ENCODE data around the gene ANKRD55.
A peak's percentile ranks its signal among the peaks of the same experiment; 100 is the strongest.

ANKRD55 gene

GRCh38 chr5:56076486-56076885 is 156.6 kb downstream of the ANKRD55 start:
- H3K4me3 ChIP-seq (ENCODE audit: low read depth in 1 of 2, low read length in 2 of 2) = no peak overlapping the region
- no peak overlapping the region for H3K27ac ChIP-seq (ENCODE audit: low read depth, low read length)
- H3K9me3 ChIP-seq (ENCODE audit: control insufficient read depth in 1 of 2, low read length in 2 of 2) = no peaks in the 10 kb centered on the region
- no peak overlapping the region for H3K9ac ChIP-seq (ENCODE audit: low read depth in 1 of 2, low read length in 2 of 2)
- no peaks in the 10 kb centered on the region for H3K36me3 ChIP-seq (ENCODE audit: control insufficient read depth in 1 of 2, insufficient read depth in 2 of 2, low read length in 2 of 2)
- no peaks in the 10 kb centered on the region for H3K27me3 ChIP-seq (ENCODE audit: control insufficient read depth in 1 of 2, insufficient read depth in 2 of 2, low read length in 2 of 2)
- peaks cover 2 to 11% of the 10 kb centered on the region in 2 donors for H3K4me1 ChIP-seq (ENCODE audit: control insufficient read depth in 1 of 2, insufficient read depth in 2 of 2, low read length in 2 of 2)

- Histone ChIP-seq H3K4me3 (ENCODE audit: low read depth in 1 of 2, low read length in 2 of 2) (no peak overlapping the region), H3K9me3 (ENCODE audit: control insufficient read depth in 1 of 2, low read length in 2 of 2) (no peaks in the 10 kb centered on the region), H3K9ac (ENCODE audit: low read depth in 1 of 2, low read length in 2 of 2) (no peak overlapping the region), H3K27ac (ENCODE audit: low read depth, low read length) (no peak overlapping the region), H3K27me3 (ENCODE audit: control insufficient read depth in 1 of 2, insufficient read depth in 2 of 2, low read length in 2 of 2) (no peaks in the 10 kb centered on the region), H3K36me3 (ENCODE audit: control insufficient read depth in 1 of 2, insufficient read depth in 2 of 2, low read length in 2 of 2) (no peaks in the 10 kb centered on the region), H3K4me1 (ENCODE audit: control insufficient read depth in 1 of 2, insufficient read depth in 2 of 2, low read length in 2 of 2) (peaks cover 10 to 13% of the 10 kb centered on the region in 2 donors)
Measured at GRCh38 chr5:56075361-56075760, 157.8 kb downstream of the ANKRD55 start.

DNA sequence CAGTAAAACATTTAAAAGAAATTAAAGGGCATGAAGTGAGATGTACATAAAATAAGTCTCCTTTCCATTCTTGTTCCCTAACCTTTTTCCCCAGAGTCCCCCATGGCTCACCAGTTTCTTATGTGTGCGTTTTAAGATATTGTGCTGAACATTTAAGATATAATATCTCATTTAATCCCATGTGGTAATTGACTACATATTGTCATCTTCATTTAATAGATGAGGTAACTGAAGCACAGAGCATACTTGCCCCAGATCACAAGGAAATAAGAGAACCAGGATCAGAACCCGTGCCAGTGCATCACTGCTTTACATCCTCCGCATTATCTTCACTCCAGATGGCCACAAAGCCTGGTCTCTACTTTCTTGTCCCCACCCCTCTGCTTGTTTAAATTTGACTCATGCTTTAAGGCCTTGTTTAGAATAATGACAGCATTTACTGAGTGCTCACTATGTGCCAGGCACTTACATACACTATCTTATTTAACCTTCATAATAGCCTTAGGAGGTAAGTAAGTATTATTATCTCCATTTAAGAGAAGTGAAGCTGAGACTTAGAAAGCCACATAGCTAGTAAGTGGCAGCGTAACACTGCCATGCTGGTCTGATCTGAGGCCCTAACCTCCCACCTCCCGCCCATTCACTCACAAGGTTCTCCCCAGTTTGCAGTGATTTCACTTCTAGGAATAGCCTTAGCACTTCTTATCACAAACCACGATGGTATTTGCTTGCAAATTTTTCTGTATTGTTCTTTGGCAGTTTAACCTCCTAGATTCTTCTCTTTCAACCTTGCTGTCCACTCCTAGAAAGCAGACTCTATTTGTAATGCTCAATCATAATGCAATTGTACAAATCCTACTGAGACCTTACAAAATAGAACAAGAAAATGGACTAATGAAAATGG is 160.0 kb downstream of the ANKRD55 start:
- no peaks in the 10 kb centered on the region for H3K36me3 ChIP-seq (ENCODE audit: control insufficient read depth in 1 of 2, insufficient read depth in 2 of 2, low read length in 2 of 2)
- no peak overlapping the region for H3K27ac ChIP-seq (ENCODE audit: low read depth, low read length)
- H3K4me3 ChIP-seq (ENCODE audit: low read depth in 1 of 2, low read length in 2 of 2) = no peak overlapping the region
- no peaks in the 10 kb centered on the region for H3K9me3 ChIP-seq (ENCODE audit: control insufficient read depth in 1 of 2, low read length in 2 of 2)
- no peak overlapping the region for H3K9ac ChIP-seq (ENCODE audit: low read depth in 1 of 2, low read length in 2 of 2)
- H3K27me3 ChIP-seq (ENCODE audit: control insufficient read depth in 1 of 2, insufficient read depth in 2 of 2, low read length in 2 of 2) = no peaks in the 10 kb centered on the region
- H3K4me1 ChIP-seq (ENCODE audit: control insufficient read depth in 1 of 2, insufficient read depth in 2 of 2, low read length in 2 of 2) = peaks cover 10 to 12% of the 10 kb centered on the region in 2 donors

- Histone ChIP-seq H3K27ac (ENCODE audit: low read depth, low read length) (no peak overlapping the region), H3K4me1 (ENCODE audit: control insufficient read depth in 1 of 2, insufficient read depth in 2 of 2, low read length in 2 of 2) (peaks cover 7 to 10% of the 10 kb centered on the region in 2 donors), H3K27me3 (ENCODE audit: control insufficient read depth in 1 of 2, insufficient read depth in 2 of 2, low read length in 2 of 2) (no peaks in the 10 kb centered on the region), H3K9ac (ENCODE audit: low read depth in 1 of 2, low read length in 2 of 2) (no peak overlapping the region), H3K9me3 (ENCODE audit: control insufficient read depth in 1 of 2, low read length in 2 of 2) (no peaks in the 10 kb centered on the region), H3K4me3 (ENCODE audit: low read depth in 1 of 2, low read length in 2 of 2) (no peak overlapping the region), H3K36me3 (ENCODE audit: control insufficient read depth in 1 of 2, insufficient read depth in 2 of 2, low read length in 2 of 2) (no peaks in the 10 kb centered on the region)
Measured at GRCh38 chr5:56071470-56071869, 161.7 kb downstream of the ANKRD55 start.

GRCh38 chr5:56070851-56071465 is 162.2 kb downstream of the ANKRD55 start:
- Histone ChIP-seq H3K36me3 (ENCODE audit: control insufficient read depth in 1 of 2, insufficient read depth in 2 of 2, low read length in 2 of 2) (no peaks in the 10 kb centered on the region), H3K27ac (ENCODE audit: low read depth, low read length) (no peak overlapping the region), H3K9me3 (ENCODE audit: control insufficient read depth in 1 of 2, low read length in 2 of 2) (no peaks in the 10 kb centered on the region), H3K4me1 (ENCODE audit: control insufficient read depth in 1 of 2, insufficient read depth in 2 of 2, low read length in 2 of 2) (peaks cover 7 to 10% of the 10 kb centered on the region in 2 donors), H3K9ac (ENCODE audit: low read depth in 1 of 2, low read length in 2 of 2) (no peak overlapping the region), H3K27me3 (ENCODE audit: control insufficient read depth in 1 of 2, insufficient read depth in 2 of 2, low read length in 2 of 2) (no peaks in the 10 kb centered on the region), H3K4me3 (ENCODE audit: low read depth in 1 of 2, low read length in 2 of 2) (peak overlapping the region in 1 of 2 donors; percentile 5)

DNA sequence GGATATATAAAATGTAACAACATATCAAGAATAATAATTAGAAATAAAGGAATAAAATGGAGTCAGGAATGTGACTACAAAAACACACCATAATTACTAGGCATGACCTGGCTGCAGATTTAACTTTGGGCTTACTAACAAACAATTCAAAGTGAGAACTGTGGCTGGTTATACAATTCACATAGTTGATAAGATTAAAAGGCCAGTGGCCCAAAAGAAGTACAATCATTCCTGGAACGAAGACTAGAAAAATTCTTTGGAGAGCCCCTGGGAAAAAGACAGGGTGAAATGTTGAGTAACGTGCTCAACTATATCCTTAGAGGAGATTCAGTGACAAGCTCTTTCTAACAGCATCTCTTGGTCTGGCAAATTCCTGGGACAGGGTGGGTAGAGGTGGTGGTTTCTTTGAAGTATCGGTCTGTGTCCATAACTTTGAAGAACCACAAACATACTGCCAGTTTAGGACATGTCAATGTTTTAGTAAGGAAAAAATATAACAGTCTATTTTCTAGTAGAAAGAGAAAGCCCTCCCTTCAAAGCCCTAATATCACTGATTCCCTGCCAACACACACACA is 163.4 kb downstream of the ANKRD55 start:
- Histone ChIP-seq H3K9ac (ENCODE audit: low read depth in 1 of 2, low read length in 2 of 2) (no peak overlapping the region), H3K27me3 (ENCODE audit: control insufficient read depth in 1 of 2, insufficient read depth in 2 of 2, low read length in 2 of 2) (no peaks in the 10 kb centered on the region), H3K27ac (ENCODE audit: low read depth, low read length) (no peak overlapping the region), H3K36me3 (ENCODE audit: control insufficient read depth in 1 of 2, insufficient read depth in 2 of 2, low read length in 2 of 2) (no peaks in the 10 kb centered on the region), H3K4me1 (ENCODE audit: control insufficient read depth in 1 of 2, insufficient read depth in 2 of 2, low read length in 2 of 2) (peaks cover 7 to 10% of the 10 kb centered on the region in 2 donors), H3K4me3 (ENCODE audit: low read depth in 1 of 2, low read length in 2 of 2) (no peak overlapping the region), H3K9me3 (ENCODE audit: control insufficient read depth in 1 of 2, low read length in 2 of 2) (no peaks in the 10 kb centered on the region)

- Histone ChIP-seq H3K36me3 (ENCODE audit: control insufficient read depth in 1 of 2, insufficient read depth in 2 of 2, low read length in 2 of 2) (no peaks in the 10 kb centered on the region), H3K9me3 (ENCODE audit: control insufficient read depth in 1 of 2, low read length in 2 of 2) (no peaks in the 10 kb centered on the region), H3K27ac (ENCODE audit: low read depth, low read length) (no peak overlapping the region), H3K27me3 (ENCODE audit: control insufficient read depth in 1 of 2, insufficient read depth in 2 of 2, low read length in 2 of 2) (no peaks in the 10 kb centered on the region), H3K4me3 (ENCODE audit: low read depth in 1 of 2, low read length in 2 of 2) (no peak overlapping the region), H3K9ac (ENCODE audit: low read depth in 1 of 2, low read length in 2 of 2) (no peak overlapping the region), H3K4me1 (ENCODE audit: control insufficient read depth in 1 of 2, insufficient read depth in 2 of 2, low read length in 2 of 2) (peaks cover 7 to 10% of the 10 kb centered on the region in 2 donors)
Measured at GRCh38 chr5:56066931-56067450, 166.1 kb downstream of the ANKRD55 start.

DNA sequence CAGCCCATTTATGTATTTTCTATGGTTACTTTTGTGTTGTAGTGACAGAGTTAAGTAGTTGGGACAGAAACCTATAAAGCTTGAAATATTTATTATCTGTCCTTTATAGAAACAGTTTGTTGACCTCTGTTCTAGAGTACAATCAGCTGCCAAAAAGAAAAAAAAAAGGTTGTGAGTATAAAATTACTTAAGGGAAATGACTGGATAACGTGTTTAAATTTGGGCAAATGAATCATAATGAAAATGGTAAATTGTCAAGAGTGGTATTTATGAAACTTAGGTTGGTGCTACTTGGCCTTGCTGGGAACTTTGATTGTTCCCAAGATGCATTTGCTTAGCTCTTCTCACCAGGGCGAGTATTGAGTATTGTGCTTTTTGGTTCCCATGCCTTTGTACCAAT is 168.1 kb downstream of the ANKRD55 start:
- no peaks in the 10 kb centered on the region for H3K36me3 ChIP-seq (ENCODE audit: control insufficient read depth in 1 of 2, insufficient read depth in 2 of 2, low read length in 2 of 2)
- no peaks in the 10 kb centered on the region for H3K9me3 ChIP-seq (ENCODE audit: control insufficient read depth in 1 of 2, low read length in 2 of 2)
- H3K9ac ChIP-seq (ENCODE audit: low read depth in 1 of 2, low read length in 2 of 2) = no peak overlapping the region
- no peaks in the 10 kb centered on the region for H3K4me1 ChIP-seq (ENCODE audit: control insufficient read depth in 1 of 2, insufficient read depth in 2 of 2, low read length in 2 of 2)
- no peak overlapping the region for H3K27ac ChIP-seq (ENCODE audit: low read depth, low read length)
- H3K27me3 ChIP-seq (ENCODE audit: control insufficient read depth in 1 of 2, insufficient read depth in 2 of 2, low read length in 2 of 2) = no peaks in the 10 kb centered on the region
- no peak overlapping the region for H3K4me3 ChIP-seq (ENCODE audit: low read depth in 1 of 2, low read length in 2 of 2)

GRCh38 chr5:56060276-56061110 is 172.6 kb downstream of the ANKRD55 start:
- no peaks in the 10 kb centered on the region for H3K27me3 ChIP-seq (ENCODE audit: control insufficient read depth in 1 of 2, insufficient read depth in 2 of 2, low read length in 2 of 2)
- no peak overlapping the region for H3K27ac ChIP-seq (ENCODE audit: low read depth, low read length)
- no peak overlapping the region for H3K4me3 ChIP-seq (ENCODE audit: low read depth in 1 of 2, low read length in 2 of 2)
- H3K4me1 ChIP-seq (ENCODE audit: control insufficient read depth in 1 of 2, insufficient read depth in 2 of 2, low read length in 2 of 2) = peaks cover 16 to 20% of the 10 kb centered on the region in 2 donors
- no peaks in the 10 kb centered on the region for H3K36me3 ChIP-seq (ENCODE audit: control insufficient read depth in 1 of 2, insufficient read depth in 2 of 2, low read length in 2 of 2)
- H3K9me3 ChIP-seq (ENCODE audit: control insufficient read depth in 1 of 2, low read length in 2 of 2) = no peaks in the 10 kb centered on the region
- no peak overlapping the region for H3K9ac ChIP-seq (ENCODE audit: low read depth in 1 of 2, low read length in 2 of 2)
